Neuronal stem cell (in vitro differentiated cells): ENCODE measurements around the gene DOHH.

ENCODE experiments used
- DNase-seq: peaks from one replicate; pipeline ENCODE4 v3.0.0-alpha.2; 2013; ENCODE audit warnings: low spot score
- H2AFZ ChIP-seq: one replicate; pipeline ENCODE4 v1.6.1; 2013; ENCODE audit warnings: mild to moderate bottlenecking, low read length, inconsistent platforms
- H2AK5ac ChIP-seq: 2 replicates; pipeline ENCODE4 v1.6.1; 2013; ENCODE audit warnings: low read depth, mild to moderate bottlenecking, inconsistent platforms, low read length, moderate library complexity, mixed read lengths
- H2BK120ac ChIP-seq: 2 replicates; pipeline ENCODE4 v1.6.1; 2013; ENCODE audit warnings: low read depth, mild to moderate bottlenecking, inconsistent platforms, low read length, moderate library complexity, mixed read lengths
- H2BK12ac ChIP-seq: one replicate; pipeline ENCODE4 v1.6.1; 2013; ENCODE audit warnings: low read length, inconsistent platforms
- H2BK15ac ChIP-seq: 2 replicates; pipeline ENCODE4 v1.6.1; 2013; ENCODE audit warnings: mild to moderate bottlenecking, low read length, inconsistent platforms, mixed read lengths
- H2BK5ac ChIP-seq: one replicate; pipeline ENCODE4 v1.6.1; 2013; ENCODE audit warnings: inconsistent platforms, mild to moderate bottlenecking, low read length, moderate library complexity
- H3K14ac ChIP-seq: one replicate; pipeline ENCODE4 v1.6.1; 2013; ENCODE audit warnings: low read length, inconsistent platforms
- H3K18ac ChIP-seq: 2 replicates; pipeline ENCODE4 v1.6.1; 2013; ENCODE audit warnings: low read length, inconsistent platforms
- H3K23ac ChIP-seq: 2 replicates; pipeline ENCODE4 v1.6.1; 2013; ENCODE audit warnings: low read depth, mild to moderate bottlenecking, mixed read lengths, low read length, inconsistent platforms; ENCODE audit not compliant: poor library complexity
- H3K27ac ChIP-seq: replicated peaks from 3 replicates; pipeline ENCODE4 v1.5.1; 2013; ENCODE audit warnings: low read length, inconsistent platforms
- H3K27me3 ChIP-seq, 3 experiments: 2 replicates each; pipeline ENCODE4 v1.6.1; 2013; ENCODE audit warnings: low read length in 3 of 3, mild to moderate bottlenecking in 2 of 3, inconsistent platforms in 1 of 3, low read depth in 1 of 3, mixed read lengths in 1 of 3, moderate library complexity in 1 of 3; ENCODE audit not compliant: control insufficient read depth in 3 of 3, insufficient read depth in 3 of 3
- H3K36me3 ChIP-seq, 2 donors: replicated peaks in 1 of 2; 2 replicates each; pipeline ENCODE4 v1.6.1; 2013; ENCODE audit warnings: low read length in 2 of 2; ENCODE audit not compliant: control insufficient read depth in 2 of 2, insufficient read depth in 2 of 2
- H3K4ac ChIP-seq: 2 replicates; pipeline ENCODE4 v1.6.1; 2013; ENCODE audit warnings: inconsistent platforms, mild to moderate bottlenecking, low read length, moderate library complexity
- H3K4me1 ChIP-seq, 2 donors: 1 replicate in 1 of 2; 2 replicates in 1 of 2; pipeline ENCODE4 v1.6.1; 2013; ENCODE audit warnings: low read length in 2 of 2, low read depth in 1 of 2; ENCODE audit not compliant: control insufficient read depth in 2 of 2, insufficient read depth in 1 of 2
- H3K4me2 ChIP-seq: one replicate; pipeline ENCODE4 v1.6.1; 2013; ENCODE audit warnings: mild to moderate bottlenecking, low read length, inconsistent platforms; ENCODE audit not compliant: insufficient read depth, poor library complexity, severe bottlenecking
- H3K4me3 ChIP-seq, 2 donors: 2 replicates each; pipeline ENCODE4 v1.5.1; 2013; ENCODE audit warnings: low read length in 2 of 2, mild to moderate bottlenecking in 2 of 2, inconsistent platforms in 1 of 2, moderate library complexity in 1 of 2
- H3K79me1 ChIP-seq: one replicate; pipeline ENCODE4 v1.6.1; 2013; ENCODE audit warnings: low read depth, mild to moderate bottlenecking, inconsistent platforms, low read length, moderate library complexity
- H3K9ac ChIP-seq: one replicate; pipeline ENCODE4 v1.6.1; 2013; ENCODE audit warnings: mild to moderate bottlenecking, low read depth, low read length, inconsistent platforms; ENCODE audit not compliant: poor library complexity
- H3K9me3 ChIP-seq, 2 donors: replicated peaks in 1 of 2; 2 replicates each; pipeline versions ENCODE3 to v1.6.1; 2013; ENCODE audit warnings: low read length in 2 of 2, mild to moderate bottlenecking in 2 of 2, inconsistent platforms in 1 of 2, low read depth in 1 of 2, mixed read lengths in 1 of 2, moderate library complexity in 1 of 2; ENCODE audit not compliant: control insufficient read depth in 2 of 2, insufficient read depth in 1 of 2
- H4K8ac ChIP-seq: one replicate; pipeline ENCODE4 v1.6.1; 2013; ENCODE audit warnings: low read depth, mild to moderate bottlenecking, inconsistent platforms, low read length, moderate library complexity
- H4K91ac ChIP-seq: one replicate; pipeline ENCODE4 v1.6.1; 2013; ENCODE audit warnings: low read length, low read depth, mild to moderate bottlenecking, inconsistent platforms; ENCODE audit not compliant: poor library complexity
- WGBS, 2 donors: extraction: QIAGEN DNeasy Blood & Tissue Kit; methylation state at CpG; one replicate each; pipeline ENCODE4 v1.1.7; 2013; ENCODE audit warnings: missing lambda C conversion rate in 2 of 2, mixed read lengths in 1 of 2; ENCODE audit not compliant: insufficient read length in 2 of 2, insufficient replicate concordance in 1 of 2; ENCODE audit errors: extremely low coverage in 2 of 2; 5-methylcytosine and 5-hydroxymethylcytosine counted together

Gene DOHH

GRCh38 chr19:3535981-3536380 lies 35.5 kb upstream of the DOHH start:
- H2AK5ac ChIP-seq, result no peak overlapping the region
- H3K4me1 ChIP-seq, result peaks cover 6 to 8% of the 10 kb centered on the region in 2 donors
- H3K18ac ChIP-seq, result no peak overlapping the region
- no peak overlapping the region for H2BK5ac ChIP-seq
- H3K27ac ChIP-seq, result no peak overlapping the region
- peak overlapping the region; percentile 18 for H2BK120ac ChIP-seq
- H2BK15ac ChIP-seq, result no peak overlapping the region
- H4K91ac ChIP-seq, result no peak overlapping the region
- WGBS, 2 donors, result no CpG with 5 or more reads among the region's 10 CpGs
- H4K8ac ChIP-seq, result no peak overlapping the region
- no peak overlapping the region for H3K23ac ChIP-seq
- H2AFZ ChIP-seq, result no peak overlapping the region
- H3K4me2 ChIP-seq, result no peak overlapping the region
- H3K79me1 ChIP-seq, result peaks cover 4% of the 10 kb centered on the region
- DNase-seq, result no peak
- no peaks in the 10 kb centered on the region for H3K27me3 ChIP-seq
- no peak overlapping the region for H3K9ac ChIP-seq
- H3K14ac ChIP-seq, result no peak overlapping the region
- no peak overlapping the region for H3K4ac ChIP-seq
- H3K4me3 ChIP-seq, result no peak overlapping the region
- H3K36me3 ChIP-seq, result peaks cover 46 to 81% of the 10 kb centered on the region in 2 donors
- no peaks in the 10 kb centered on the region for H3K9me3 ChIP-seq
- H2BK12ac ChIP-seq, result no peak overlapping the region

- peak overlapping the region; percentile 57 for H3K18ac ChIP-seq
- no peak overlapping the region for H3K4me3 ChIP-seq
- H2BK5ac ChIP-seq, result peak overlapping the region; percentile 39
- no peak overlapping the region for H4K91ac ChIP-seq
- no peaks in the 10 kb centered on the region for H3K27me3 ChIP-seq
- peaks cover 4% of the 10 kb centered on the region for H3K79me1 ChIP-seq
- H2AFZ ChIP-seq, result no peak overlapping the region
- no peak overlapping the region for H3K4me2 ChIP-seq
- peak overlapping the region; percentile 77 for H3K9ac ChIP-seq
- peaks cover 50 to 85% of the 10 kb centered on the region in 2 donors for H3K36me3 ChIP-seq
- H2BK15ac ChIP-seq, result no peak overlapping the region
- peak overlapping the region; percentile 80 for H3K23ac ChIP-seq
- H3K4ac ChIP-seq, result no peak overlapping the region
- no peak overlapping the region for H2BK12ac ChIP-seq
- DNase-seq, result no peak
- H3K14ac ChIP-seq, result no peak overlapping the region
- no peak overlapping the region for H2BK120ac ChIP-seq
- WGBS, 2 donors, result no CpG with 5 or more reads among the region's 14 CpGs
- no peak overlapping the region for H3K27ac ChIP-seq
- H3K9me3 ChIP-seq, result no peaks in the 10 kb centered on the region
- H3K4me1 ChIP-seq, result peaks cover 6 to 8% of the 10 kb centered on the region in 2 donors
- peak overlapping the region; percentile 82 for H4K8ac ChIP-seq
- no peak overlapping the region for H2AK5ac ChIP-seq
Observed at GRCh38 chr19:3535563-3535965, 35.1 kb upstream of the DOHH start.

- no CpG with 5 or more reads among the region's 9 CpGs for WGBS, 2 donors
- peak overlapping the region; percentile 80 for H3K23ac ChIP-seq
- no peak overlapping the region for H4K91ac ChIP-seq
- no peak overlapping the region for H2BK120ac ChIP-seq
- peak overlapping the region; percentile 21 for H3K9ac ChIP-seq
- H3K4me1 ChIP-seq, result peaks cover 6 to 8% of the 10 kb centered on the region in 2 donors
- no peak overlapping the region for H2BK15ac ChIP-seq
- H3K27me3 ChIP-seq, result no peaks in the 10 kb centered on the region
- no peak for DNase-seq
- no peak overlapping the region for H3K4me2 ChIP-seq
- H3K9me3 ChIP-seq, result no peaks in the 10 kb centered on the region
- H3K79me1 ChIP-seq, result peaks cover 4% of the 10 kb centered on the region
- no peak overlapping the region for H2BK12ac ChIP-seq
- no peak overlapping the region for H3K4me3 ChIP-seq
- H2AFZ ChIP-seq, result no peak overlapping the region
- no peak overlapping the region for H2AK5ac ChIP-seq
- H3K27ac ChIP-seq, result no peak overlapping the region
- H4K8ac ChIP-seq, result peak overlapping the region; percentile 82
- peaks cover 51 to 88% of the 10 kb centered on the region in 2 donors for H3K36me3 ChIP-seq
- H3K14ac ChIP-seq, result no peak overlapping the region
- H2BK5ac ChIP-seq, result peak overlapping the region; percentile 39
- H3K4ac ChIP-seq, result no peak overlapping the region
- no peak overlapping the region for H3K18ac ChIP-seq
Observed at GRCh38 chr19:3535235-3535535, 34.7 kb upstream of the DOHH start.

- no peak overlapping the region for H2AK5ac ChIP-seq
- H4K8ac ChIP-seq, result no peak overlapping the region
- no peak overlapping the region for H2BK15ac ChIP-seq
- H3K4me1 ChIP-seq, result peaks cover 6 to 8% of the 10 kb centered on the region in 2 donors
- H3K27ac ChIP-seq, result no peak overlapping the region
- no peaks in the 10 kb centered on the region for H3K9me3 ChIP-seq
- no peak overlapping the region for H3K4me3 ChIP-seq
- H3K4me2 ChIP-seq, result no peak overlapping the region
- H3K14ac ChIP-seq, result no peak overlapping the region
- H3K36me3 ChIP-seq, result peaks cover 51 to 82% of the 10 kb centered on the region in 2 donors
- H2BK12ac ChIP-seq, result no peak overlapping the region
- DNase-seq, result no peak
- H3K79me1 ChIP-seq, result peaks cover 4% of the 10 kb centered on the region
- no peak overlapping the region for H4K91ac ChIP-seq
- WGBS, 2 donors, result no CpG with 5 or more reads among the region's 38 CpGs
- no peak overlapping the region for H2BK120ac ChIP-seq
- no peak overlapping the region for H2AFZ ChIP-seq
- H3K4ac ChIP-seq, result no peak overlapping the region
- peak overlapping the region; percentile 39 for H2BK5ac ChIP-seq
- H3K18ac ChIP-seq, result no peak overlapping the region
- H3K23ac ChIP-seq, result peak overlapping the region; percentile 80
- H3K9ac ChIP-seq, result no peak overlapping the region
- H3K27me3 ChIP-seq, result no peaks in the 10 kb centered on the region
Observed at GRCh38 chr19:3534375-3535234, 34.1 kb upstream of the DOHH start.
